Thyroid gland (tissue), 4 donors: Measurements from ENCODE around the gene WRAP53. TPM values are rescaled to one million over a fixed set of nuclear protein-coding genes. Genes with fewer than 3 reads are reported as not detected.

Source experiments
- DNase-seq, 2 donors: peaks; one replicate each; pipeline ENCODE4 v3.0.0-alpha.2; 2019
- H3K27ac ChIP-seq, 3 donors: fragments of 200-600 bp; sonication (generic); 1 replicate in 2 of 3; 2 replicates in 1 of 3; pipeline ENCODE4 v1.5.1; 2016 to 2019; ENCODE audit warnings: mild to moderate bottlenecking in 1 of 3, moderate library complexity in 1 of 3
- H3K27me3 ChIP-seq: fragments of 200-600 bp; sonication (generic); one replicate; pipeline ENCODE4 v1.5.1; 2019
- H3K36me3 ChIP-seq, 2 donors: fragments of 200-600 bp; sonication (generic); one replicate each; pipeline ENCODE4 v1.5.1; 2016 to 2019
- H3K4me1 ChIP-seq, 2 donors: fragments of 200-600 bp; sonication (generic); one replicate each; pipeline ENCODE4 v1.5.1; 2017 to 2019
- H3K4me3 ChIP-seq, 3 donors: fragments of 200-600 bp; sonication (generic); replicated peaks in 1 of 3; 1 replicate in 2 of 3; 2 replicates in 1 of 3; pipeline ENCODE4 v1.5.1; 2016; ENCODE audit warnings: mild to moderate bottlenecking in 1 of 3
- H3K9me3 ChIP-seq: fragments of 200-600 bp; sonication (generic); one replicate; pipeline ENCODE4 v1.5.1; 2017
- CTCF ChIP-seq, 6 experiments: fragments of 200-600 bp in 3 of 6; fragments of 450-650 bp in 3 of 6; sonication (generic) in 3 of 6; IDR thresholded peaks; one replicate each; pipeline ENCODE4 v1.5.1; 2016 to 2019; ENCODE audit warnings: antibody characterized with exemption in 6 of 6, mild to moderate bottlenecking in 2 of 6, inconsistent platforms in 1 of 6, moderate library complexity in 1 of 6
- POLR2A ChIP-seq, 2 donors: fragments of 450-650 bp; IDR thresholded peaks; one replicate each; pipeline ENCODE4 v1.6.1; 2017; ENCODE audit warnings: antibody characterized with exemption in 2 of 2, mild to moderate bottlenecking in 2 of 2, moderate library complexity in 1 of 2
- WGBS, 2 donors: methylation state at CpG; one replicate each; pipeline ENCODE4 v1.1.5; 2017; 5-methylcytosine and 5-hydroxymethylcytosine counted together
- intact Hi-C: fragments of 100-400 bp; cut with DNase I; formaldehyde crosslinking; loops from one replicate; pipeline ENCODE4 v1.15.1; 2023
- total RNA-seq, 4 donors: library from RNA; depleted of rRNA; stranded (reverse); fragments of >200 nt; gene quantifications; one replicate each; pipeline ENCODE4 v1.2.3, GENCODE V29; 2016

The WRAP53 gene
- total RNA-seq, 4 donors from 2014 or later: 2.9 to 8.0 (median 4.6) TPM

- Histone ChIP-seq H3K4me3 (no peak overlapping the region), H3K36me3 (no peaks in the 10 kb centered on the region), H3K9me3 (no peaks in the 10 kb centered on the region), H3K27me3 (no peaks in the 10 kb centered on the region), H3K4me1 (peaks cover 8 to 9% of the 10 kb centered on the region in 2 donors), H3K27ac (no peak overlapping the region)
- intact Hi-C loops: no loop called here
- no peak for DNase-seq
- WGBS, 2 donors: 5 to 6% methylated on average over 18 to 19 of the region's 19 CpGs
- TF ChIP-seq CTCF (IDR thresholded peaks at IDR 0.05): no peak
- no peak for TF ChIP-seq POLR2A (IDR thresholded peaks at IDR 0.05)
These were observed 24.0 kb downstream of the WRAP53 start for GRCh38 chr17:7712111-7712771.

- Histone ChIP-seq H3K4me3 (no peak overlapping the region), H3K27me3 (no peaks in the 10 kb centered on the region), H3K4me1 (peaks cover 16% of the 10 kb centered on the region in 2 donors), H3K27ac (no peak overlapping the region), H3K9me3 (no peaks in the 10 kb centered on the region), H3K36me3 (no peaks in the 10 kb centered on the region)
- no peak for DNase-seq
- TF ChIP-seq POLR2A (IDR thresholded peaks at IDR 0.05) (no peak), CTCF (IDR thresholded peaks at IDR 0.05) (no peak)
- intact Hi-C loops: no loop called here
- WGBS, 2 donors: 30 to 37% methylated on average over 9 of the region's 9 CpGs
These were observed 25.5 kb downstream of the WRAP53 start for GRCh38 chr17:7713782-7714181.

GRCh38 chr17:7714721-7715594 lies 26.7 kb downstream of the WRAP53 start:
- WGBS, 2 donors: 64 to 73% methylated on average over 9 of the region's 10 CpGs
- TF ChIP-seq POLR2A (IDR thresholded peaks at IDR 0.05) (no peak), CTCF (IDR thresholded peaks at IDR 0.05) (no peak)

GRCh38 chr17:7715936-7716886 lies 27.9 kb downstream of the WRAP53 start:
- TF ChIP-seq CTCF (IDR thresholded peaks at IDR 0.05) (no peak), POLR2A (IDR thresholded peaks at IDR 0.05) (no peak)
- intact Hi-C loops: no loop called here
- H3K27ac ChIP-seq: no peak overlapping the region

More at GRCh38 chr17:7714721-7715594, 26.7 kb downstream of the WRAP53 start:
- no peak overlapping the region for H3K4me3 ChIP-seq
- H3K27ac ChIP-seq: no peak overlapping the region
- no peaks in the 10 kb centered on the region for H3K27me3 ChIP-seq
- no peaks in the 10 kb centered on the region for H3K36me3 ChIP-seq
- DNase-seq: no peak
- peaks cover 16% of the 10 kb centered on the region in 2 donors for H3K4me1 ChIP-seq
- H3K9me3 ChIP-seq: no peaks in the 10 kb centered on the region
- intact Hi-C loops: no loop called here

More at GRCh38 chr17:7715936-7716886, 27.9 kb downstream of the WRAP53 start:
- H3K9me3 ChIP-seq: no peaks in the 10 kb centered on the region
- no peaks in the 10 kb centered on the region for H3K27me3 ChIP-seq
- WGBS, 2 donors: 30 to 38% methylated on average over 19 to 20 of the region's 20 CpGs
- H3K36me3 ChIP-seq: no peaks in the 10 kb centered on the region
- H3K4me3 ChIP-seq: peak overlapping the region in 2 of 3 donors; percentile 7 to 49
- no peak for DNase-seq
- peaks cover 16% of the 10 kb centered on the region in 2 donors for H3K4me1 ChIP-seq
